ENCODE results near the gene HLCS. TPM values are rescaled to one million over a fixed set of nuclear protein-coding genes. Genes with fewer than 3 reads are reported as not detected.
"Not testable (repeated sequence)": the region's sequence is repeated elsewhere in the genome, so short reads cannot be mapped to it uniquely, and the experiment has no call there.

HLCS gene
- total RNA-seq, 2 experiments from 2014 or later = 12.5 to 15.5 TPM

DNA sequence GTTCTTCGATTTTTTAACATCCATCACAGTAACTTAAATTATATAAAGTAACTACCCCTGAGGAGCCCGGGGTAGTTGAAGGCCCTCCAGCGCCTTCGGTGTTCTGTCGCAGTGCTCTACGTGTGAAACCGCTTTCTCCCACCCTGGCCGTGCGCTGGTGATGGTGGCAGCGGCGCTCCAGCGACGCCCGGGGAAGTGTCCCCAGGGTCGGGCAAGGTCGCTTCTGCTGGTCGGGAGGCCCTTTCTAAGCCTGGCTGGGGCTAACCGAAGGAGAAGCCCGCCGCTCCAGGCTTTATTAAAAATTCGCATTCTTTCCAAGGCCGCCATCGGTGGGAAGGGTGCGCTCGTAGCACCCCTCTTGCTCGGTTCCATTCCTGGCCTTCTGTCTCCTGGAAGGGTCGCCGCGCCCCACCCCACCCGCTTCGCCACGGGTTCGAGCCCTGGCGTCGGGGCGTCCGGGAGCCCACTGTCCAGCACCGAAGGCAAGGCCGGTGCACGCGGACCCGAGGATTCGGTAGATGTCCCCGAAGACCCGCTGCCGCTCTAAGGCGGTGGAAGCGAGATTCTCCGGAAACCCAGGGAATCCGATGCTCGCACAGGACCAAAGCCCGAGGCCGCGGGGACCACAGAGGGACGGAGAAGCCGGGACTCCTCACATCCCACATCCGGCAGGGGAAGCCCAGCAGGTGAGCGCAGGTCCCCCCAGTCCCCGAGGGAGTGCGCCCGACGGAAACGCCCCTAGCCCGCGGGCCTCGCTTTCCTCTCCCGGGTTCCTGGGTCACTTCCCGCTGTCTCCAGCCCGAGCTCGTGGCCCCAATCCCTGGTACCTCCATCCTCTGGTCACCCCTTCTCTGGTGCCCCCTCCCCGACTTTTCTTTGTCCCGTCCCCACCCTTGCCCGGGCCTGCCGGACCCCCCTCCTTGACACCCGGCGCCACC lies 39.3 kb upstream of the HLCS start:
- Mint-ChIP-seq H3K4me3 (peak overlapping the region; percentile 36), H3K4me1 (ENCODE audit: low read depth) (peaks cover 15% of the 10 kb centered on the region), H3K27ac (no peak overlapping the region), H3K9me3 (no peaks in the 10 kb centered on the region), H3K27me3 (peaks cover 28% of the 10 kb centered on the region), H3K36me3 (ENCODE audit: low read depth) (no peaks in the 10 kb centered on the region)
- ChIA-PET POLR2A (interaction anchor here (0.5 to 0.9 kb wide), 2 partner anchors 9 to 90 kb away, joined by 3 read pairs; no protein-coding TSS in a partner anchor), CTCF (interaction anchor here (1.8 kb wide), 1 partner anchor 15 kb away, joined by 5 read pairs; no protein-coding TSS in a partner anchor)
- intact Hi-C loops (cut with micrococcal nuclease) = no loop called here
- ATAC-seq (no peak), DNase-seq (no peak)
- TF ChIP-seq, protein P1, sequence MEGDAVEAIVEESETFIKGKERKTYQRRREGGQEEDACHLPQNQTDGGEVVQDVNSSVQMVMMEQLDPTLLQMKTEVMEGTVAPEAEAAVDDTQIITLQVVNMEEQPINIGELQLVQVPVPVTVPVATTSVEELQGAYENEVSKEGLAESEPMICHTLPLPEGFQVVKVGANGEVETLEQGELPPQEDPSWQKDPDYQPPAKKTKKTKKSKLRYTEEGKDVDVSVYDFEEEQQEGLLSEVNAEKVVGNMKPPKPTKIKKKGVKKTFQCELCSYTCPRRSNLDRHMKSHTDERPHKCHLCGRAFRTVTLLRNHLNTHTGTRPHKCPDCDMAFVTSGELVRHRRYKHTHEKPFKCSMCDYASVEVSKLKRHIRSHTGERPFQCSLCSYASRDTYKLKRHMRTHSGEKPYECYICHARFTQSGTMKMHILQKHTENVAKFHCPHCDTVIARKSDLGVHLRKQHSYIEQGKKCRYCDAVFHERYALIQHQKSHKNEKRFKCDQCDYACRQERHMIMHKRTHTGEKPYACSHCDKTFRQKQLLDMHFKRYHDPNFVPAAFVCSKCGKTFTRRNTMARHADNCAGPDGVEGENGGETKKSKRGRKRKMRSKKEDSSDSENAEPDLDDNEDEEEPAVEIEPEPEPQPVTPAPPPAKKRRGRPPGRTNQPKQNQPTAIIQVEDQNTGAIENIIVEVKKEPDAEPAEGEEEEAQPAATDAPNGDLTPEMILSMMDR (IDR thresholded peaks at IDR 0.05) = no peak

DNA sequence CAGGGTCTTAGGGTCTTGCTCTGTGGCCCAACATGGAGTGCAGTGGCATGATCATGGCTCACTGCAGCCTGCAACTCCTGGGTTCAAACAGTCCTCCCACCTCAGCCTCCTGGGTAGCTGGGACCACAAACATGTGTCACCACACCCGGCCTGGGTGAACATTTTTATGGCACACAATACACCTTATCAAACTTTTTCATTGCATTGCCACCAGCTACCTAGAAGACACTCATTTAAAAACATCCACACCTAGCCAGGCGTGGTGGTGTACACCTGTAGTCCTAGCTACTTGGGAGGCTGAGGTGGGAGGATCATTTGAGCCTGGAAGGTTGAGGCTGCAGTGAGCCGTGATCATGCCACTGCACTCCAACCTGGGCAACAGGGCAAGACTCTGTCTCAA lies 37.4 kb upstream of the HLCS start:
- peaks cover 15% of the 10 kb centered on the region for H3K27me3 Mint-ChIP-seq
- CTCF ChIA-PET = interaction anchor here (1.5 kb wide), 1 partner anchor 13 kb away, joined by 3 read pairs; no protein-coding TSS in a partner anchor
- peaks cover 12% of the 10 kb centered on the region for H3K4me1 Mint-ChIP-seq (ENCODE audit: low read depth)
- intact Hi-C loops (cut with micrococcal nuclease); H3K9me3 Mint-ChIP-seq; H3K36me3 Mint-ChIP-seq (ENCODE audit: low read depth); H3K4me3 Mint-ChIP-seq; DNase-seq; POLR2A ChIA-PET; ATAC-seq; H3K27ac Mint-ChIP-seq: not testable (repeated sequence)

DNA sequence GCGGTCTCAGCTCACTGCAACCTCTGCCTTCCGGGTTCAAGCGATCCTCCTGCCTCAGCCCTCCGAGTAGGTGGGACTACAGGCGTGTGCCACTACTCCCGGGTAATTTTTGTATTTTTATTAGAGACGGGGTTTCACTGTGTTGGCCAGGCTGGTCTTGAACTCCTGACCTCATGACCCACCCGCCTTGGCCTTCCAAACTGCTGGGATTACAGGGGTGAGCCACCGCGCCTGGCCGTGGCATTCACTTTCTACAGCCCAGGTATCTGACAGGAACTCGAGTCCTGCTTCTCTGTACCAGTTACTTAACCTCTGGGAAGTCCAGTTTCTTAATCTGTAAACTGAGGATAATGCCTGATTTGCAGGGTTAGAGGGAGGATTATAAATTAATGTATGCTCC lies 36.4 kb upstream of the HLCS start:
- H3K36me3 Mint-ChIP-seq (ENCODE audit: low read depth); DNase-seq; H3K9me3 Mint-ChIP-seq; POLR2A ChIA-PET; H3K4me3 Mint-ChIP-seq; H3K27ac Mint-ChIP-seq; intact Hi-C loops (cut with micrococcal nuclease); H3K27me3 Mint-ChIP-seq; ATAC-seq: not testable (repeated sequence)
- CTCF ChIA-PET = interaction anchor here (1.6 kb wide), 1 partner anchor 13 kb away, joined by 8 read pairs; no protein-coding TSS in a partner anchor
- peaks cover 12% of the 10 kb centered on the region for H3K4me1 Mint-ChIP-seq (ENCODE audit: low read depth)

DNA sequence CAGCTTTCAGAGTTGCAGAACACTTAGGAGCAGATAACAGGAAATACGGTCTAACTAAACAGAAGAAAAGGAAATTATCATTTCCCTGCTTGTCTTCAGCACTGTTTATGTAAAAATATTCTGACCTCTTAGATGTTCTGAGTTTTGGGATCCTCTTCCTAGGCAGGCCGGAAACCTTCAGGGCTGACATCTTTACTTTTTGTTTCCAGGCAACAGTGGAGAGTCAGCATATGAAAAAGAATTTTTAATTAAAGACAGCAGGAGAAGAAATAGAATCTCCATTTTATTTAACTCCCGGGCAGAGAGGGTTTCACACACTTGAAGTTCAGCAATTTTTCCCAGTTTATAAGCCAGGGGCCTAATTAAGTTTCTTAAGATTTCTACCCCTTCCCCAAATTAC lies 35.0 kb upstream of the HLCS start:
- H3K27ac Mint-ChIP-seq = no peak overlapping the region
- ATAC-seq (no peak), DNase-seq (no peak)
- H3K36me3 Mint-ChIP-seq (ENCODE audit: low read depth) = no peaks in the 10 kb centered on the region
- intact Hi-C loops (cut with micrococcal nuclease) = no loop called here
- POLR2A ChIA-PET = no interaction called here
- no peaks in the 10 kb centered on the region for H3K9me3 Mint-ChIP-seq
- H3K4me3 Mint-ChIP-seq = no peak overlapping the region
- CTCF ChIA-PET = interaction anchor here (0.6 to 3.1 kb wide), 4 partner anchors 9 to 507 kb away, joined by 3 to 13 read pairs (median 9); no protein-coding TSS in a partner anchor
- TF ChIP-seq, protein P1 (IDR thresholded peaks at IDR 0.05) = no peak
- peaks cover 5% of the 10 kb centered on the region for H3K4me1 Mint-ChIP-seq (ENCODE audit: low read depth)
- no peaks in the 10 kb centered on the region for H3K27me3 Mint-ChIP-seq

DNA sequence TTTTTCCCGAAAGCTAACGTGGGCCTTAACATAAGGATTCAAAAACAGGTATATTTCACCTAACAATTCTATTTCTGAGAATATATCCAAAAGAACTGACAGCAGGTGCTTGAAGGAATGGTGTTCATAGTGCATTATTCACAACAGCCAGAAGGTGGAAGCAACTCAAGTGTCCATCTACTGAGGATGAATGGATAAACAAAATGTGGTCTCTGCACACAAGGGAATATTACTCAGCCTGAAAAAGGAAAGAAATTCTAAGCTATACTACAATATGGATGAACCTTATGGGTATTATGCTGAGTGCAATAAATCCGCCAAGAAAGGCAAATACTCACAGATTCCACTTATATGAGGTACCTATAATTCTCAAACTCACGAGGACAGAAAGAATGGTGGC lies 33.9 kb upstream of the HLCS start:
- ATAC-seq (no peak), DNase-seq (no peak)
- Mint-ChIP-seq H3K27ac (no peak overlapping the region), H3K27me3 (no peaks in the 10 kb centered on the region), H3K4me1 (ENCODE audit: low read depth) (peaks cover 5% of the 10 kb centered on the region), H3K4me3 (no peak overlapping the region), H3K9me3 (no peaks in the 10 kb centered on the region), H3K36me3 (ENCODE audit: low read depth) (no peaks in the 10 kb centered on the region)
- TF ChIP-seq, protein P1 (IDR thresholded peaks at IDR 0.05) = no peak
- CTCF ChIA-PET = interaction anchor here (1.4 to 3.1 kb wide), 6 partner anchors 9 to 40 kb away, joined by 3 to 13 read pairs (median 6); partner anchors contain the start of gene HLCS
- intact Hi-C loops (cut with micrococcal nuclease) = no loop called here
- POLR2A ChIA-PET = no interaction called here

Measured in activated CD8-positive, alpha-beta T cell treated with anti-CD3 and anti-CD28 coated beads for 36 hours (primary cell).